SHP77 treated with DMSO at 0.1 percent for 48 hours (cell line): ENCODE results near the gene CFAP298.
"Not testable (repeated sequence)": the region's sequence is repeated elsewhere in the genome, so short reads cannot be mapped to it uniquely, and the experiment has no call there.

Source experiments
- DNase-seq: peaks from one replicate; lab custom pipeline; 2025; lab: John Stamatoyannopoulos, UW

Gene CFAP298, protein sequence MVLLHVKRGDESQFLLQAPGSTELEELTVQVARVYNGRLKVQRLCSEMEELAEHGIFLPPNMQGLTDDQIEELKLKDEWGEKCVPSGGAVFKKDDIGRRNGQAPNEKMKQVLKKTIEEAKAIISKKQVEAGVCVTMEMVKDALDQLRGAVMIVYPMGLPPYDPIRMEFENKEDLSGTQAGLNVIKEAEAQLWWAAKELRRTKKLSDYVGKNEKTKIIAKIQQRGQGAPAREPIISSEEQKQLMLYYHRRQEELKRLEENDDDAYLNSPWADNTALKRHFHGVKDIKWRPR

DNA sequence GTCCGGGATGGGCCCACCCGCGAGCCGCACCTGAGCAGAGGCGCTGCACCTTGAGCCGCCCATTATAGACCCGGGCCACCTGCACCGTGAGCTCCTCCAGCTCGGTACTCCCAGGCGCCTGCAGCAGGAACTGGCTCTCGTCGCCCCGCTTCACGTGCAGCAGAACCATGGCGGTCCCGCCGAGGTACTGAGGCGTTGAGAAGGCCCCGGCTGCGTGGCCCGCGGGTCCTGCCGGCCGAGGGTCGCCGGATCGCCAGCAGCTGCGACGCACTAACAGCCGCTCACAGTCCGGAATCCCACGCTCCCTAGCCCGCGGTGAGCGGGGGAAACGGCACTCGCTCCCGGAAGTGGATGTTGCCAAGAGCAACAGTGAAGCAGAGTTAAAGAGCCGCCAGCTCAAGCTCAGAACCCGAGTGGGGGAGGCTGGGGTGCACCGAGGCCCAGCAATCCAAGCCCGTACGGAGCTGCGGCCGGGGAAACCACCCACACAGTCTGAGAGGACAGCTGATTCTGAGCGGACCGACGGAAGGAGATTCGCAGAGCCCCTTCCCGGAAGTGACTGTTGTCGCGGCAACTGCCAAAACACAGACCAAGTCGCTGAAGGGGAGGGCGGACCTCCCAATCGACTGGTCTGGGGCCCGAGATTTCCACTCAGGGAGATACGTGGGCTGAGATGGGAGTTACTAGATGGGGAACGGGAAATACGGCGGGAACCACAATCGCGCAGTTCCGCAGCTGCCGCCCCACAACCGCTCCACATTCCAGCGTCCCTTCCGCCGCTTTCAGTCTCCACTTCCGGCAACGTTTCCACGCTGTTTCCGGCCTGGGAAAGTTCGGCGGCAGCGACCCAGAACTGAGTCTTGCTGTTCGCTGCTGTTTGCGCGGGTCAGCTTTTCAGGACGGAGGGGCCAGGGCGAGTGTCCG is at the start of gene CFAP298:
TSS of gene CFAP298 (minus strand) at position 303 of the 924 bp plus-strand sequence. CDS start at position 169, 134 bp downstream.
- peak; percentile 93 for DNase-seq

DNA sequence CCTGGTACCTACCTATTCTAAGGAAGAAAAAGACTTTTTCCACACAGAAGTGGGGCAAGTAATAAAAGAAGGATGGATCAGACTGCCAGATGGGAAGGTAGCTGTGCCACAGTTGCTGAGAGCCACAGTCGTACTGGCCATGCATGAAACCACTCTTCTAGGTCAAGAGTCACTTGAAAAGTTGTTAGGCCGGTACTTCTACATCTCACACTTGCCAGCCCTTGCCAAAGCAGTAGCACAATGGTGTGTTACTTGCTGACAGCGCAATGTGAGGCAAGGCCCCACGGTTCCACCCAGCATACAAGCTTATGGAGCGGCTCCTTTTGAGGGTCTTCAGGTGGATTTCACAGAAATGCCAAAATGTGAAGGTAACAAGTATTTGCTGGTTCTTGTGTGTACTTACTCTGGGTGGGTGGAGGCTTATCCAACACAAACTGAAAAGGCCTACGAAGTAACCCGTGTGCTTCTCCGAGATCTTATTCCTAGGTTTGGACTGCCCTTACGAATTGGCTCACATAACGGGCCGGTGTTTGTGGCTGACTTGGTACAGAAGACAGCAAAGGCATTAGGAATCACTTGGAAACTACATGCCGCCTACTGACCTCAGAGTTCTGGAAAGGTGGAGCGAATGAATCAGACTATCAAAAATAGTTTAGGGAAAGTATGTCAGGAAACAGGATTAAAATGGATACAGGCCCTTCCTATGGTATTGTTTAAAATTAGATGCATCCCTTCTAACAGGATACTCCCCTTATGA is 49.0 kb upstream of the CFAP298 start:
- DNase-seq, result not testable (repeated sequence)

DNA sequence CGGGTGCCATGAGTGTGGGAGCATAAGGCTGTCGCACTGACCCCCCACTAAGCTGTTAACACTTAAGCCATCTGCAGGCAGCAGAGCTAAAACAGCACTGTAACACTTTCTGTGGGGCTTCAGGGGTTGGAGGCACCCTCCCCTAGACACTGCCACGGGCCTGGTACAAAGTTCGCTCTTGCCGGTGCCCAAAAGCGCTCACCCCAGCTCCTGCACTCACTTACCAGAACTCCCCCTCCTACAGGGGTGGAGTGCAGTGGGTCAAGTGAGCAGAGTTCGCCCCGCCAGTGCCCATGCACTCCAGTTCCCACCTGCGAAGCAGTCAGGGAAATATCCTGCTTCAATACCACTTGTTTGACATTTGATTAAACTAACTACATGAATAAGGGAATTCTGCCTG is 46.3 kb upstream of the CFAP298 start:
- DNase-seq, result no peak

DNA sequence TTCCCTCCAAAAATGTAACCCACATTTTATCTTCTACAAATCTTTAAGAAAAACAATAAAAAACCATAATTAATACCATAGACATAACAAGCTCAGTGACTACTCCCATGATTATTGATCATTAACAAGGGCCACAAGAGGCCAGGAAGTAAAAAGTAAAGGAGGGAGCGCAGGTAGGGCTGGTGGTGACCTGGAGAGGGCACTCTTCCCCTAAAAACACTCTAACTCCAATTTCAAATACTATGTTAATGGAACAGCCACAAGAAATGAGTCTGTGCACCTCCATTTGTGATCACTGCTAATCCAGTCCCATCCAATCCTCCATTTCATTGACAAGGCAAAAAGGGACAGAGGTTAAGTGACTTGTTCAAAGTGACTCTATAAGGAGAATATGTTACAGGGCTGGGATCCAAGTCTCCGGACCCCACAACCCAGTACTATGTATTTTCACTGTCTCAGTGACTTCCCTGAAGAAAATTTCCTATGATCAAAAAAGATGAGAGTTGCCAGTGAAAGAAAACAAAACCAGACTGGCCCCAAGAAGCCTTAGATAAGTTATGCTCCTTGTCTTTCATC is 41.2 kb upstream of the CFAP298 start:
- DNase-seq, result no peak

DNA sequence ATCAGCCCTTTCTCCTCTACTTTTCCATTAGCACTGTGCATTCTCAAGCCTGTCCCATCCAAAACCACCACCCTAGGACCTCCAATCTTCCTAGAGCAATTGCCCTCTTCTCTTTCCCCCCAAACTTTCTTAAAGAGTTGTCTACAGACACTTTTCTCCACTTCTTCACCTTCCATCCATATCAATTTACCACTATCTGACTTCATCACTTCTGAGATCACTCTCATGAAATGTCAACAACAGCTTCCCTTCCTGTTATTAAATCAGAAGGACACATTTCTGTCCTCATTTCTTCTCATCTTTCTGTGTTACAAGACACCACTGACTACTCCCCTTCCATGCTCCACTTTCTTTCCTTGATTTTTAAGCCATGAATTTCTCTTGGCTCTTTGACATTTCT is 36.0 kb upstream of the CFAP298 start:
- DNase-seq, result no peak

DNA sequence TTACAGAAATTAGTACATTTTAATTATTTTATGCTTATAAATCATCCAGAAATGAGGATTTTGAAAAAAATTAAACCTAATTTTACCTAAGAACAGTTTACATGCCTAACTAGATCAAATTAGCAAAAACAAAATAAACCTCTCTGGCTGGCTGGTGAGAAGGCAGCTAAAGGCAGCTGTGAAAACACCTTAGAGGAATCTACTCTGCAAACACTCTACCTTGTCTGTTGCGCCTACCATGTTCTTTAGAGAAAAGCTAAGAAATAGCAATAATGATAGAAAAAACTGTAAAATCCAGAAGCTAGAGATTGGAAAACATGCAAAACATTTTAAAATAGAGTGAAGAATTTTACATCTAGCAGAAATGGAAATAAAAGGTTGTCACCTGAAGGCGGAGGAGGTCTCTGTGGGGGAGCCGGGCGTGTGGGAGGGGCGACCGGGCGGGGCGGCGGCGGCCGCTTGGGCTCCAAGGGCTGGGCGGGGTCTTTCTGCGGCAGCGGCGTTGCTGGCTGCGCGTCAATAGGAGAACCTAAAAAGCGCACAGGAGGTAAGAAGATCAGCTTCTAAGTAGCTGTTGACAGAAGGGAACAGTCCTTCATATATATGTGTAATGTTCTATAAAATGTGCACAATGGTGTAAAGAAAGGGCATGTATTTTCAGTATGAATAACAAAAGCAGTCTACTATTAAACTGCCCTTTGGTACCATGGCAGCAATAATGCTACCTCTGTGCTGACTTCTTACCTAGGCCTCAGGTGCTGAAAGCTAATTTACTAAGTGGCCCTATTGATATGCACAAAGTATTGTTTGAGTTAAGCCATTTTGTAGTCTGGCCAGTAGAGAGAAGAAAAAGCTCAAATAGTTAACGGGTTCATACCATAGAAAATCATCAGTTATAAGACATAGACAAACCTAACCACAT is 33.3 kb upstream of the CFAP298 start:
- DNase-seq, result no peak

- no peak for DNase-seq
These were observed 29.8 kb upstream of the CFAP298 start for GRCh38 chr21:32641710-32642698.

GRCh38 chr21:32626621-32627196 is 14.5 kb upstream of the CFAP298 start:
- no peak for DNase-seq

DNA sequence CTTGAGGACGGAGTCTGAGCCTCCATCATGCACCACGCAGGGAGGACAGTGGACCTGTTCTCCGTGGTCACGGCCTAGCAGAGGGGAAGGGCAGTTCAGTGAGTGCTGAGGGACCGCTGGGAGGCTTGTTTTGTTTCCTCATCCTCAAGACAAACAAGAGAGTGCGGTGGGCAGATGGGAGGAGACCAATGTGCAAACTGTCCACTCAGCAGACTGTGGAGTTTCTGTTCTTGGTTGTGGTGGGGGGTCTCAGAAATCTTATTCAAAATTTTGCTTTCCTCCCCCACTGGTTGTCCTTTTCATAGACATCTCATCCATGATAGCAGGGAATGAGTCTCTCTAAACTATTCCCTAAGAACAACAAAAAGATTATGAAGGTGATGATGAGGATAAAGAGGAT is 6.0 kb upstream of the CFAP298 start:
- DNase-seq, result not testable (repeated sequence)

DNA sequence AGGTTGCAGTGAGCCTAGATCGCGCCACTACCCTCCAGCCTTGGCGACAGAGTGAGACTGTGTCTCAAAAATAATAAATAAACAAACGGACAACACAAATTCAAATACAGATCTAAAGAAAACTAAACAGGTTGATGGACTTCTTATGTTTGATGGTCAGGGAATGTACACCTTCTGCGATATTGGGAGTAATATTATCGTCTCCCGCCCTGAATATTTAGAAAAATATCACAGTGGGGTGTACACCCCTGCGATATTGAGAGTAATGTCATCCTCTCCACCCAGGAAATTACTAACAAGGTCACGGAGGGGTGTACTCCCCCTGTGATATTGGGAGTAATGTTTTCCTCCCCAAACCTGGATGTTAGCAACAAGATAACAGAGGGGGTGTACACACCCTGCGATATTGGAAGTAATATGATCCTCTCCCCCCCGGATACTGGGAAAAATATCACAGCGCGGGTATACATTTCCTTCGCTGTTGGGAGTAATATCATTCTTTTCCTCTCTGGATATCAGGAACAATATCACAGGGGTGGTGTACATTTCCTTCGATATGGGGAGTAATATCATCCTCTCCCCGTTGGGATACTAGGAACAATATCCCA is 1.4 kb upstream of the CFAP298 start:
- no peak for DNase-seq

GRCh38 chr21:32612999-32613337 is 791 bp upstream of the CFAP298 start:
- DNase-seq, result no peak

- DNase-seq, result no peak
These were observed 643 bp downstream of the CFAP298 start for GRCh38 chr21:32611471-32611997.

- DNase-seq, result not testable (repeated sequence)
These were observed 1.2 kb downstream of the CFAP298 start for GRCh38 chr21:32610940-32611339.

- no peak for DNase-seq
These were observed 3.3 kb downstream of the CFAP298 start for GRCh38 chr21:32608851-32609250.

- no peak for DNase-seq
These were observed 6.7 kb downstream of the CFAP298 start for GRCh38 chr21:32605469-32605868.

DNA sequence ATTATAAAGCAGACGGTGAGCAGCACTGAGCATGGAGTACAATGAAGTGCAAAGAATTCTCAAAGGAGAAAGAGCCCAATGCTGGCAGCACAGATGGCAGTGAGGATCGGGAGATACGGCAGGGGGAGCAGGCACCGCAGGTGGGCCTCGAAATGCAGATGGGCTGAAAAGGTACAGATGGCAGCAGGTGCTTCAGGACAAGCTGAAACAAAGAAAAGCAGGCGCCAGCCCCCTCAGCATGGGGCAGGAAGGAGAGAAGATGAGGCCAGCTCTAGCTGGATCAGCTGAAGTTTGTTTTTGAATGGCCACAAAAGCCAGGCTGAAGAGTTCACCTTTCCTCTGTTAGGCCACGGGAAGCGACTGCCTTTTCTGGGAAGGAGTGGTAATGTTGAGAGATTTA is 7.7 kb downstream of the CFAP298 start:
- DNase-seq, result no peak

GRCh38 chr21:32603131-32603530 is 9.0 kb downstream of the CFAP298 start:
- no peak for DNase-seq

GRCh38 chr21:32602099-32602498 is 10.1 kb downstream of the CFAP298 start:
- DNase-seq, result no peak

DNA sequence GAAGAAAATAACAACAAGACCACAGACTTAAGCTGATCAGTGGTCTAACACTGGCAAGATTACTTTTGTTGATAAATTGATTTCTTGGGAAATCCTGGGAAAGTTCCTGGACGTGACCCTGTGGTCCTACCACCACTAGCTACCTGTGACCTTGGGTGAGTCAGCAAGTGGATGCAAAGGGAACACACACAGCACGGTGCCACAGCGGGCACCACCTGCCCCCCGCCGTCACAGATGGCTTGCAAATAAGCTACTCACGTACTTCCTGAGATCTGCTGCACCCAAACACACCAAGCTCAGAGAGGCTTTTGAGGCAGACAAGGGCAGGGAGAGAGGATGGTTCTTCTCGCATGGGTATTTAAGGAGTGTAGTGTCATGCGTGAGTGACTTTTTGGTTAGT is 12.7 kb downstream of the CFAP298 start:
- no peak for DNase-seq
